Globus pallidus (tissue), 1 donor: ENCODE results near the gene EPB41L4A.

Experiments used
- DNase-seq: peaks from one replicate; pipeline ENCODE4 v3.0.0-alpha.2; 2015; ENCODE audit warnings: low spot score

The EPB41L4A gene

GRCh38 chr5:112353678-112354077 lies 65.4 kb downstream of the EPB41L4A start:
- no peak for DNase-seq

GRCh38 chr5:112351225-112351624 lies 67.9 kb downstream of the EPB41L4A start:
- DNase-seq = no peak

- no peak for DNase-seq
Observed at GRCh38 chr5:112350626-112351025, 68.5 kb downstream of the EPB41L4A start.

GRCh38 chr5:112349371-112349770 lies 69.7 kb downstream of the EPB41L4A start:
- DNase-seq = no peak

GRCh38 chr5:112348915-112349314 lies 70.2 kb downstream of the EPB41L4A start:
- DNase-seq = no peak

- no peak for DNase-seq
Observed at GRCh38 chr5:112348387-112348786, 70.7 kb downstream of the EPB41L4A start.

GRCh38 chr5:112346411-112347044 lies 72.5 kb downstream of the EPB41L4A start:
- no peak for DNase-seq

GRCh38 chr5:112344540-112344939 lies 74.5 kb downstream of the EPB41L4A start:
- no peak for DNase-seq

GRCh38 chr5:112342389-112342788 lies 76.7 kb downstream of the EPB41L4A start:
- no peak for DNase-seq

GRCh38 chr5:112339761-112340160 lies 79.3 kb downstream of the EPB41L4A start:
- no peak for DNase-seq

GRCh38 chr5:112338681-112339337 lies 80.3 kb downstream of the EPB41L4A start:
- DNase-seq = peak; percentile 11

- DNase-seq = no peak
Observed at GRCh38 chr5:112333331-112333781, 85.7 kb downstream of the EPB41L4A start.

GRCh38 chr5:112331892-112332291 lies 87.2 kb downstream of the EPB41L4A start:
- no peak for DNase-seq

GRCh38 chr5:112329419-112330090 lies 89.5 kb downstream of the EPB41L4A start:
- no peak for DNase-seq

GRCh38 chr5:112323166-112323565 lies 95.9 kb downstream of the EPB41L4A start:
- DNase-seq = no peak

GRCh38 chr5:112320408-112320807 lies 98.7 kb downstream of the EPB41L4A start:
- DNase-seq = no peak

GRCh38 chr5:112318346-112318745 lies 100.7 kb downstream of the EPB41L4A start:
- DNase-seq = no peak

- no peak for DNase-seq
Observed at GRCh38 chr5:112317866-112318265, 101.2 kb downstream of the EPB41L4A start.

- no peak for DNase-seq
Observed at GRCh38 chr5:112316731-112317130, 102.3 kb downstream of the EPB41L4A start.

- DNase-seq = no peak
Observed at GRCh38 chr5:112316006-112316405, 103.1 kb downstream of the EPB41L4A start.

GRCh38 chr5:112312295-112313275 lies 106.5 kb downstream of the EPB41L4A start:
- no peak for DNase-seq

- DNase-seq = no peak
Observed at GRCh38 chr5:112310746-112311145, 108.3 kb downstream of the EPB41L4A start.
